HG03045 (cell line): ENCODE measurements around the gene ENDOG.
"Not testable (repeated sequence)": the region's sequence is repeated elsewhere in the genome, so short reads cannot be mapped to it uniquely, and the experiment has no call there.

ENCODE experiments used
- ATAC-seq: cut with Tn5 transposase; IDR thresholded peaks from one replicate; pipeline ENCODE4 v1.9.1; 2021; ENCODE audit warnings: mild to moderate bottlenecking, moderate library complexity; ENCODE audit not compliant: unreplicated experiment

Gene ENDOG

GRCh38 chr9:128860937-128861336, 42.6 kb downstream of the ENDOG start:
- no peak for ATAC-seq

GRCh38 chr9:128861501-128861900, 43.2 kb downstream of the ENDOG start:
- no peak for ATAC-seq

- ATAC-seq = no peak
These were observed 44.1 kb downstream of the ENDOG start for GRCh38 chr9:128862401-128862851.

- no peak for ATAC-seq
These were observed 45.3 kb downstream of the ENDOG start for GRCh38 chr9:128863647-128864046.

GRCh38 chr9:128870128-128870940, 52.0 kb downstream of the ENDOG start:
- ATAC-seq = no peak

GRCh38 chr9:128870941-128871265, 52.6 kb downstream of the ENDOG start:
- not testable (repeated sequence) for ATAC-seq
